ENCODE measurements around the gene OR6B3.
"Not testable (repeated sequence)": the region's sequence is repeated elsewhere in the genome, so short reads cannot be mapped to it uniquely, and the experiment has no call there.

The OR6B3 gene

GRCh38 chr2:240051697-240052096 is 1.6 kb downstream of the OR6B3 start:
- no peak for DNase-seq
- Histone ChIP-seq H3K36me3 (no peaks in the 10 kb centered on the region), H3K9me3 (no peaks in the 10 kb centered on the region), H3K4me3 (ENCODE audit: low read depth, low read length) (no peak overlapping the region), H3K27me3 (peaks cover 97% of the 10 kb centered on the region), H3K4me1 (no peaks in the 10 kb centered on the region)
- TF ChIP-seq CTCF (IDR thresholded peaks at IDR 0.05; ENCODE audit: low read depth, low read length): no peak

GRCh38 chr2:240050278-240050677 is 3.0 kb downstream of the OR6B3 start:
- peaks cover 90% of the 10 kb centered on the region for H3K27me3 ChIP-seq
- H3K4me3 ChIP-seq (ENCODE audit: low read depth, low read length): no peak overlapping the region
- TF ChIP-seq CTCF (IDR thresholded peaks at IDR 0.05; ENCODE audit: low read depth, low read length): no peak

GRCh38 chr2:240048237-240048636 is 5.1 kb downstream of the OR6B3 start:
- H3K4me1 ChIP-seq: no peaks in the 10 kb centered on the region
- H3K36me3 ChIP-seq: no peaks in the 10 kb centered on the region
- TF ChIP-seq CTCF (IDR thresholded peaks at IDR 0.05; ENCODE audit: low read depth, low read length): no peak
- H3K27me3 ChIP-seq: peaks cover 86% of the 10 kb centered on the region
- no peak overlapping the region for H3K4me3 ChIP-seq (ENCODE audit: low read depth, low read length)
- H3K9me3 ChIP-seq: no peaks in the 10 kb centered on the region
- DNase-seq: no peak

More at GRCh38 chr2:240050278-240050677, 3.0 kb downstream of the OR6B3 start:
- Histone ChIP-seq H3K4me1 (no peaks in the 10 kb centered on the region), H3K9me3 (no peaks in the 10 kb centered on the region), H3K36me3 (no peaks in the 10 kb centered on the region)
- DNase-seq: no peak

- no peaks in the 10 kb centered on the region for H3K36me3 ChIP-seq
- no peak overlapping the region for H3K4me3 ChIP-seq (ENCODE audit: low read depth, low read length)
- no peaks in the 10 kb centered on the region for H3K4me1 ChIP-seq
- no peaks in the 10 kb centered on the region for H3K9me3 ChIP-seq
- peaks cover 76% of the 10 kb centered on the region for H3K27me3 ChIP-seq
- no peak for DNase-seq
- TF ChIP-seq CTCF (IDR thresholded peaks at IDR 0.05; ENCODE audit: low read depth, low read length): no peak
These were observed 8.2 kb downstream of the OR6B3 start for GRCh38 chr2:240045098-240045497.

- not testable (repeated sequence) for H3K4me1 ChIP-seq; H3K36me3 ChIP-seq; DNase-seq; H3K9me3 ChIP-seq; H3K4me3 ChIP-seq (ENCODE audit: low read depth, low read length)
- H3K27me3 ChIP-seq: peaks cover 76% of the 10 kb centered on the region
These were observed 9.2 kb downstream of the OR6B3 start for GRCh38 chr2:240044096-240044495.

GRCh38 chr2:240043279-240043989 is 9.9 kb downstream of the OR6B3 start:
- H3K4me1 ChIP-seq: no peaks in the 10 kb centered on the region
- no peaks in the 10 kb centered on the region for H3K9me3 ChIP-seq
- H3K36me3 ChIP-seq: no peaks in the 10 kb centered on the region
- TF ChIP-seq CTCF (IDR thresholded peaks at IDR 0.05; ENCODE audit: low read depth, low read length): no peak
- no peak overlapping the region for H3K4me3 ChIP-seq (ENCODE audit: low read depth, low read length)
- peaks cover 76% of the 10 kb centered on the region for H3K27me3 ChIP-seq
- no peak for DNase-seq

Data from BE2C (cell line).